HG03175 (cell line): ENCODE results near the gene KLHDC3.
"Not testable (repeated sequence)": the region's sequence is repeated elsewhere in the genome, so short reads cannot be mapped to it uniquely, and the experiment has no call there.

Experiments used
- ATAC-seq: cut with Tn5 transposase; IDR thresholded peaks from one replicate; pipeline ENCODE4 v1.9.1; 2021; ENCODE audit warnings: mild to moderate bottlenecking, moderate library complexity; ENCODE audit not compliant: unreplicated experiment

Gene KLHDC3

GRCh38 chr6:42987533-42988451 is 26.3 kb upstream of the KLHDC3 start:
- ATAC-seq = no peak

- no peak for ATAC-seq
These were observed 25.5 kb upstream of the KLHDC3 start for GRCh38 chr6:42988486-42989020.

DNA sequence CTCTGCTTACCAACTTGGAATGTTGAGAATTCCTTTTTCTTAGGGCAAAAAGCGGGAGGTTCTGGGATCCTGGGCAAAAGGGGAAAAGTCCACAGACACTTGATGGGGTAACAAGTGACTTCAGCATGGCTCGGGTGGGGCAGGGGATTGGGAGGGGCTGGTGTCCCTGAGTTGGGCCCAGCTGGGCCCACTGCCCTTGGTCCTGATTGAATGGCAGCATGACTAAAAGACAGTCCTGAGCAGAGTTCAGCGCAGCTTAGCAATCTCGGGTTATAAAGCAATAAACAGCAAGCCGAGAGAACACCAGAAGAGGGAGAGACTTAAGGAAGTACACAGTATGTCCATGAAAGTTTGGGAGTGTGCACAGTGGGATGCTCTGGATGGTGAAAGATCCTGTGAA is 24.1 kb upstream of the KLHDC3 start:
- ATAC-seq = no peak

GRCh38 chr6:42993445-42993844 is 20.6 kb upstream of the KLHDC3 start:
- ATAC-seq = no peak

GRCh38 chr6:42996513-42996912 is 17.5 kb upstream of the KLHDC3 start:
- ATAC-seq = no peak

DNA sequence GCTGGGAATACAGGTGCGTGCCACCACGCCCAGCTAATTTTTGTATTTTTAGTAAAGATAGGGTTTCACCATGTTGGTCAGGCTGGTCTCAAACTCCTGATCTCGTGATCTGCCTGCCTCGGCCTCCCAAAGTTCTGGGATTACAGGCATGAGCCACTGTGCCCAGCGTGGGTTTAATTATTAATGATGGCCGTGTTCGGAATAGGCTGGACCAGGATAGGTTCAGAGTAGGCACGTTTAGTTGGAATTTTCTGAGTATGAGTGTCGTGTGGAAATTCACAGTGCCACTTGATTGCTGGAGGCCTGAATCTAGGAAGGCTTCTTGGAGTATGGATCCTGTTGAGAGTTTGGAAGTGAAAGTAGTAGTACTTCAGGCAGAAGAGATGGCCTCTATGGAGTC is 15.8 kb upstream of the KLHDC3 start:
- not testable (repeated sequence) for ATAC-seq

- ATAC-seq = no peak
These were observed 12.2 kb upstream of the KLHDC3 start for GRCh38 chr6:43001843-43002242.

GRCh38 chr6:43005844-43006243 is 8.2 kb upstream of the KLHDC3 start:
- no peak for ATAC-seq

DNA sequence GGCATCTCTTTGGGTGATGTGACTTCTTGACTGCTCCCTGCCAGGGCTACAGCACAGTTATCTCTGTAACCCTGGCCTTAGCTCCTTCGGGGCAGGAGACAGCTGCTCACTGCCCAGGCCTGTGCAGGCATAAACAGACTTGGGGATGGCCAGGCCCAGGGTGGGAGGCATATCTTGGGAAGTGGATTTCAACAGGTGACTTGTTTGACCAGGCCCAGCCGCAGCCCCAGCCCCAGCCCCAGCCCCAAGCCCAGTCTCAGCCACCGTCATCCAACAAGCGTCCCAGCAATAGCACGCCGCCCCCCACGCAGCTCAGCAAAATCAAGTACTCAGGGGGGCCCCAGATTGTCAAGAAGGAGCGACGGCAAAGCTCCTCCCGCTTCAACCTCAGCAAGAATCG is 7.8 kb upstream of the KLHDC3 start:
- no peak for ATAC-seq

DNA sequence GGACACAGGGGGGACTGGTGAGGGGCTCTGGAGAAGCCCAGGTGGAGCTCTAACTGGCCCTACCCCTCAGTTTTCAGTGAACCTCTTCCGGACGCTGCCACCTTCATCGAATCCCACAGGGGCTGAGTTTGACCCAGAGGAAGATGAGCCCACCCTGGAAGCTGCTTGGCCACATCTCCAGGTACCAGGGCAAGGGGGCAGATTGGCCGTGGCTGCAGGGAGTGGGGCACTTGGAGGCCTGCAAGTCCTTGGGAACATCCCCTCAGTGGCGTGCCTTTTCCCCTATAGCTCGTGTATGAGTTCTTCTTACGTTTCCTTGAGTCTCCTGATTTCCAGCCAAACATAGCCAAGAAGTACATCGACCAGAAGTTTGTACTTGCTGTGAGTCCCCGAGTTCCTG is 6.9 kb upstream of the KLHDC3 start:
- no peak for ATAC-seq

DNA sequence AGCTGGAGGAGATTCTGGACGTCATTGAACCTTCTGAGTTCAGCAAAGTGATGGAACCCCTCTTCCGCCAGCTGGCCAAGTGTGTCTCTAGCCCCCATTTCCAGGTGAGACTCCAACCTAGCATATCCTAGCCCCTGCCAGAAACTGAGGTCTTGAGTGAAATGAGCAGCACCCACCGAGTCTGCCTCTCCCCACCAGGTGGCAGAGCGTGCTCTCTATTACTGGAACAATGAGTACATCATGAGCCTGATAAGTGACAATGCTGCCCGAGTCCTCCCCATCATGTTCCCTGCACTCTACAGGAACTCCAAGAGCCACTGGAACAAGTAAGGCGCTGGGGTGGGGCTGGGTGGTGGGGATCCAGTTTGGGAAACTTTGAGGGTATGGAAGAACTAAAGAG is 4.9 kb upstream of the KLHDC3 start:
- no peak for ATAC-seq

DNA sequence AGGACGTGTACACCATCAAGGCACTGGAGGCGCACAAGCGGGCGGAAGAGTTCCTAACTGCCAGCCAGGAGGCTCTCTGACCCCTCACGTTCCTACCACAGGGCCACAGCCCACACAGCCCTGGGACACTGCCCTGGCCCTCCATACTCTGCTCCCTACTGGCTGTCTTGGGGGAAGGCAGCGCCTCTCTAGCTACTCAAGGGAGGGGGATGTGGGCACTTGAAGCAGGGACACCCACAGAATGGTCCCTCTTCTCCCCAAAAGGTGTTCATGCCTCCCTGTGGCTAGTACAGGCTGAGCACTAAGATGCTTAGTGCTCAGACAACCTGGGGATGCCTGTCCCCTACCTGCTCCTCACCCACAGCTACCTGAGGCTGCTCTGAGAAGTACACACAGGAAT is 2.8 kb upstream of the KLHDC3 start:
- no peak for ATAC-seq

DNA sequence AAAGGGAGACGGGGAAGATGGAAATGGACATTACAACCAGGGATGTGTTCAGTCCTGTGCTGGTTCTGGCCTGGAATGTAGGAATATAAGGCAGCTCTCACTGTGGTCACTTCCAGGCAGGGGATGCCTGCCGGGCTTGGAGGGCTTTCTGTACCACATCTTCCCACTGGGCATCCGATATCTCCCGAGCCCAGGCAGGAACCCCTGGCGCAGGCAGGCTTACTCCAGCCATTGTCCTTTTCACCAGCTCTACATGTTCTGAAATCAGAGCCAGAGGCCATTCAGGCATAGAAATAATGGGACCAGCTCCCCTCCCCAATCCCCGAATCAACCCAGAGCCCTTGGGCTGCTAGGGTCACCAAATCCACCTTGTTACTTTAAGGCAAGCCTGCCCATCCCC is 1.7 kb upstream of the KLHDC3 start:
- no peak for ATAC-seq

DNA sequence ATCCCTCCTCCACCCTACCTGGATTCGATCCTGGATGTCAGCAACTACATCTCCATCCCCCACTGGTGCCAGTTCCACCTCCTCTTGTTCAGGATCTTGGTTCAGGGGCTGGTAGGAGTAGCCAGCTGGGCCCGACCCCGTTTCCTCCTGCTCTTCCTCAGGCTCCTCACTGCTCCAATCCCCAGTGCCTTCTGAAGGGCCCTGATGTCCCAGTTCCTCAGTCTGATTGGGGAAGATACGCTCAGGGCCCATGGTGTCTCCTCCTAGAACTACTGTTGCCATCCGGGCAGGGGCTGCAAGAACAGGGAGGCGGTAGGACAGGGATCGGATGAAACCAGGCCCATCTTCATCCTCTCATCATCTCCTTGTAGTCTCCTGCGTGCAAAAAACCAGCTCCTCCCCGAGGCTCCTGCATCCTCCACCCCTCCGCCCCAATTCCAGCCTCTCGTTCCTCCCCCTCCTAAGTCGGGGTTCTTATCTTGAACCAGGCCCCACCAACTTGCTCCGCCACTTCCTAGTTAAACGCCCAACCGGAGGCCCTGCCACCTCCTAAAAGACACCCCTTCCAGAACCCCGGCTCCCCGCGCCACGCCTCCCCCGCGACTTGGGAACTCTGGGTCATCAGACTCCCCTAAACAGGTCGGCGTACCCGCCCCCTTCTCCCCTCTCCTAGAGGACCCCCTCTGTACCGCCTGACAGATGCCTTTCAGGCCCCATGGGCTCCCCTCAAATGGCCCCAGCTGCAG is 779 bp upstream of the KLHDC3 start:
- peak; percentile 4 for ATAC-seq

DNA sequence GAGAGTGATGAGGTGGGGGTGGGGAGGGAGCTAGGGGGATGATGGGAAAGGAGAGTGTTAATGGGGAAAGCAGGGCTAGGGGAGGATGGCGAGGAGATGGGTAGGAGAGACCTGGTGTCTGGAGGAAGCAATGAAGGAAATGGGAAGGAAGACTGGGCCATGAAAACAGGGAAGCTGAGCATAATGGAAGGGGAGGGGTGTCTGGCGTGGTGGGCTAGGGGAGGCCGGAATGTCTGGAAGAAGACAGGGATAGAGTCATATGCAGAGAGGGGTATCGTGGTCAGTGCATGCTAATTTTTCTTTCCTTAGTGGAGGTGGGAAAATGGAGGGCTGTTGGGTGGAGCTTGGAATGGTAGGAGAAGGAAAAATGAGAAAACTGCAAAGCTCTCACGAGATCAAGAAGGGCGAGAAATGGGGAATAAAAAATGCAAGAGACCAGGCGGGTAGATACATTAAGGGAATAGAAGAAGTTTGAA is 423 bp downstream of the KLHDC3 start:
- ATAC-seq = no peak

DNA sequence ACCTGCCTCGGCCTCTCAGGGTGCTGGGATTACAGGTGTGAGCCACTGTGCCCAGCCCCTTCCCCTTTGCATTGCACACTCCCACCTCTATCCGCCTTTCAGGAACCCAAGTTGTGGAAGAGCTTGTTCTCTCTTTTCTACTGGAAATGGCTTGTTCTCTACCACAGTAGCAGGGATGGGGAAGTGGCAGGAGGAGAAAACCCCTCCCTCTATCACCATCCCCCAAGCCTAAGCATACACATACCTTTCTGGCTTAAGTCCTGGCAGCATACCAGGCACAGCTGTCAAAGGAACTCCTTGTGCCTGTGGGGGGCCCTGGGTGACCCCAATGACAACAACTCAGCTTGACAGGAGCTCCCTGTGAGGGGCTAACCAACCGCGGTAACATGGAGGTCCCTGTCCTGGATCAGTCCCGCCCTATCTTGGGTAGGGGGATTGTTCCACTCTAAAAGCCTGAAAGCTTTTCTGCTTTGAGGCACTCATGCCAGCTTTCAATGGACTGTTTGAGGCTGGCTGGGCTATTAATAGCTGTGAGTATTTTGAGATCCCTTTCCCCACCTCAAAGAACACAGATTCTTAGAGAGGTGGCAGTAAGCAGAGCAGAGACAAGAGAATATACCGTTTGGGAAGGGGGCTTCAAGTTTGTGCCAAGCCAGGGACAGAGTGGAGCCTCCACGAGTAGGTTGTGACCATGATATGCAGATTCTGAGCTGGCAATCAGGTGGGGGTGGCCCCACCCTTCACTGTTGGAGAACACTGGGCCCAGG is 2.3 kb downstream of the KLHDC3 start:
- ATAC-seq = no peak

DNA sequence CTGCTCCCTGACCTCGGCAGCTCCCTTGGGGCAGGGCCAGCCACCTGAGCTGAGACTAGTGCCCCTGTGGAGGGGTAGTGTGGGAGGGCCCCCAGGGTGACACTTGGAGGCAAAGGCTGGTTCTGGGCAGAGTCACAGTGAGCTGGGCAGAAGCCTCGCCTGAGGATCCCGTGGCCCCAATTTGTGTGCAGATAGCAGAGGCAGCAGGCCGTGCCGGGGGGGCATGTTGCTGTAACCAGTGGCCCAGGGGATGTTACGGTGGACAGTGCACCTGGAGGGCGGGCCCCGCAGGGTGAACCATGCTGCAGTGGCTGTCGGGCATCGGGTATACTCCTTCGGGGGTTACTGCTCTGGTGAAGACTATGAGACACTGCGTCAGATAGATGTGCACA is 2.9 kb downstream of the KLHDC3 start:
- ATAC-seq = no peak

- ATAC-seq = no peak
These were observed 5.1 kb downstream of the KLHDC3 start for GRCh38 chr6:43019152-43019551.

DNA sequence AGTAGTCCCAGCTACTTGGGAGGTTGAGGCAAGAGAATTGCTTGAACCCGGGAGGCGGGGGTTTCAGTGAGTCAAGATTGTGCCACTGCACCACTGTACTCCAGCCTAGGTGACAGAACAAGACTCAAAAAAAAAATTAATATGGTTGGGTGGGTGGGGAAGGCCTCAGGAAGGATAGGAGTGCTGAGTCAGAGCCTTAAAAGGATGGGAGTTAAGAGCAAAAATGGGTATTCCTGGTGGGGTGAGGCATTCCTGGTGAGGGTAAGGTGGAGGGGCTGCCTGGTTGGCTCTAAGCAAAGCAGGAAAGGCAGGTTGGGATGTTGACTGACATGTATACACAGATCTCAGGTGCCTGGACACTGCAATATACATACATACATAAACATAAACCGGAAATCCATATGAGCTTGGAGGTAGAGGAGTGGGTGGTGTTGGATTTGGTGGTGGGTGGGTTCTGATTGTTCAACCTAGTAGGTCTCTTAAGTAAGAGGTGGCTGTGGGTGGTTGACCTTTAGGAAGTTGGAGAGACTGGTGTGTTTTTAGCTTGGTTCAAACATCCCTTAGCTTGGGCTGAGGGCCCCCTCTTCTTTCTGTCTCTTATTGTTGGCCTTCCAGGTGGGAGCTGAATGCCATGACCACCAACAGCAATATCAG is 6.1 kb downstream of the KLHDC3 start:
- no peak for ATAC-seq

DNA sequence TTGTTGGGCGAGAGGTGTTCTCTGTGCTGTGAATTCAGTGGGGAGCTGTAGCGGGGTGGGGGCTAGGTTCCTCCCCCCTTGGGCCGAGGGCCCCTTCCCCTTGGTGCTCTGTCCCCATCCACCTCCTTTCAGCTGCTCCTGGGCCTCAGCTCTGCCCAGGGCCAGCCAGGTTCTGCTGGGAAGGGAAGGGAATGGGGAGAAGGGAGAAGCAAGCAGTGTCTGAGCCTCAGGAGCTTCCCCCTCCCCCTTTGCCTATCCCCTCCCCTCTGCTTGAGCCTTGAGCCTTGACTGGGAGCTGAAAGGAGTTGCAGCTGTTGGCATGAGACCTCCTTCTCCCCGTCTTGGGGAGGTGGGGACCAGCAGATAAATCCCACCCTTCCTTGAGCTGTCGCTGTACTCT is 6.8 kb downstream of the KLHDC3 start:
- ATAC-seq = no peak
